ENCODE results near the gene YARS1.
"Not testable (repeated sequence)": the region's sequence is repeated elsewhere in the genome, so short reads cannot be mapped to it uniquely, and the experiment has no call there.

The YARS1 gene

DNA sequence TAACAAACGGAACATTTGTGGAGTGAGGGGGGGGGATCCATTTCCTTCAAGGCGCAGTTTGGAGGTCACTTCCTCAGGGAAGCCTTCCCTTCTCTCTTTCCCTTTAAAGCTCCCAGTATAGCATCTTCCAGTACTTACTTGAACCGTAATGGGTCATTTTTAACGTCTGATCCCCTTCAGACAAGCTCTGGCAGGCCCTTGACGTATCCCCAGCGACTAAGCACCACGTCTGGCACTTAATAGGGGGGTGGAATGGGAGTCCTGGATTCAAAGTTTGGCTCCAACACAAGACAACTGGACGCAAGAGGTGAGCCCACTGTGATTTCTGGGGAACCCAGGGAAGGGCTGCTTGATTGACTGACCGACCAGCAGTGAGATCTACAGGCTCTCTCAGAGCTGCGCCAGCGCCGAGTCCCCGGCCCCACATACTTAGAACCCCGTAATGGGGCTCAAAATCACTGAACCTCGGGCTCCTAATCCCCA, 441 bp downstream of the YARS1 start:
- DNase-seq (ENCODE audit: low read depth): peak; percentile 47

DNA sequence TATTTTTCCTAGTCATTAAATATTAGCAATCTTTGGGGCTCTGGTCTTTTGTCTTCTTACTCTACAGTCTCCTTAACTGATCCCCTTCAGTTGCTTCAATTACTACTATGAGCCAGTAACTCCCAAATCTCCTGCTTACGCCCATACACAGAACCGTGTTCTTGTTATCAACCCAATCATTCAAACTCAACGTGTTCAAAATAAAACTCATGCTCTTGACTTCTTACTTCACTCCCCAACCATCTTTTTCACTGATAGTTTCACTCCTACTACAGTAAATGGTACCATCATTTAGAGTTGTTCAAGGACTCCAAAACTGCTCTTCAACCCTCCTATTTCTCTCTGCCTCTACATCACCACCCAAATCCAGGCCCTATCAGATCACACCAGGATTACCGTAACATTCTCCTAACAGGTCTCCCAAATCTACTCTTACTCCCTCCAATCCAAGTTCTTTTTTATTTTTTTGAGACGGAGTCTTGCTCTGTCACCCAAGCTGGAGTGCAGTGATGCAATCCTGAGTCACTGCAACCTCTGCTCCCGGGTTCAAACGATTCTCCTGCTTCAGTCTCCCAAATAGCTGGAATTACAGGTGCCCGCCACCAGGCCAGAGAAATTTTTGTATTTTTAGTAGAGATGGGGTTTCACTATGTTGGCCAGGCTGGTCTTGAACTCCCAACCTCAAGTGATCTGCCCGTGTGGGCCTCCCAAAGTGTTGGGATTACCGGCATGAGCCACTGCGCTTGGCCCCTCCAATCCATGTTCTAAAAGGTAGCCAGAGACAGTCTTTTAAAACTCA, 3.0 kb downstream of the YARS1 start:
- DNase-seq (ENCODE audit: low read depth): peak; percentile 78

DNA sequence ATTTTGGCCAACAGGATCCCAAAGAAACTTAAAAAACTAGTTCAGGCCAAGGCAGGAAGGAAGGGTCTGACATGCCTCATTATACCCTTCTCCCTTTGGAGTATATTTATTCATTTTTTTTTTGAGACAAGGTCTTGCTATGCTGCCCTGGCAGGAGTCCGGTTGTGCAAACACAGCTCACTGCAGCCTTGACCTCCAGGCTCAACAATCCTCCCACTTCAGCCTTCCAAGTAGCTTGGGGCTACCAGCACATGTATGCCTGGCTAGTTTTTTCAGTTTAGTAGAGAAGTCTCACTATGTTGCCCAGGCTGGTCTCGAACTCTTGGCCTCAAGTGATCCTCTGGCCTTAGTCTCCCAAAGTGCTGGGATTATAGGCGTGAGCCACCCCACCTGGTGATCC, 5.2 kb downstream of the YARS1 start:
- DNase-seq (ENCODE audit: low read depth): no peak

DNA sequence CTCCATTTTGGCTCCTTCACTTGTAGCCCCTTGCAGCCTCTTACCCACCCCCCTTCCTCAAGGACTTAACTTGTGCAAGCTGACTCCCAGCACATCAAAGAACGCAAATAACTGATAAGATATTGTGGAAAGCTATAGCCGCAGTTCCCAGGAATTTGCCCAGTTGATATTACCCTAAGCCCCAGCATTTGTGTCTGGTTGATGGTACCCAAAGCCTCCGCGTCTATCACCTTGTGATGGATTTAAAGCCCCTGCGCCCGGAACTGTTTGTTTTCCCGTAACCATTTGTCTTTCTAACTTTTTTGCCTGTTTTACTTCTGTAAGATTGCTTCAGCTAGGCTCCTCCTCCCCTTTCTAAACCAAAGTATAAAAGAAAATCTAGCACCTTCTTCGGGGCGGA, 5.9 kb downstream of the YARS1 start:
- no peak for DNase-seq (ENCODE audit: low read depth)

DNA sequence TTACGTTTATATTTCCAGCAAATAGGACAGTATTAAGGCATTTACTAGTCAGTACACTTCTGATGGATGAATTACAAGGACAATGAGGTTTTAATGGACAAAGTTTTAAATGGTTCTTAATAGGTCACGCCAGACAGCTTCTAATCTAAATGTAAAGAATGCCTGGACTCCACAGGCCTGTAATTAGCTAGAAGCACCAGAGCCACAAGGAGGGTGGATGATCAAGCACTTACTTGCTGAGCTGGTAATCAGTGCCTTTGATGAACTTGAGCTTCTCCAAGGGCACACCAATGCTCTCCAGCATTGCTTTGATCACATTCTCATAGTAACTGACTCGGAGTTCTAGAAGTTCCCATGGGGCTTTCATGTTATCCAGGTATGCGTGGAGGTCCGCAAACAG, 6.8 kb downstream of the YARS1 start:
- DNase-seq (ENCODE audit: low read depth): no peak

DNA sequence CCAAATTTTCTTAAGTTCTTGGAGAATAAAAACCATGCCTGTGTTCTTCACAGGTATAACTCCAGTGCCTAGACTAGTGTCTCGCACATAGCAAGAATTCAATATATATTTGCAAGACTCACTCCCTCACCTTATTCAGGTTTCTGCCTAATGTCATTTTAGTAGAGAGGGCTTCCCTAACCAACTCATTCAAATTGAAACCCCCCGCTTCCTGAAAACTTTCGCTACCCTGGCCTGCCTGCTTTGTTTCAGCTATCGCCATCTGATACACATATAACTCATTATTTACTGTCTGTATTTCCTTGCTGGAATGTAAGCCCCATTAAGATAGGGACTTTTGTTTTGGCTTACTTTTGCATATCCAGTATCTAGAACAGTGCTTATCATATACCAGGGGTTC, 8.6 kb downstream of the YARS1 start:
- DNase-seq (ENCODE audit: low read depth): no peak

DNA sequence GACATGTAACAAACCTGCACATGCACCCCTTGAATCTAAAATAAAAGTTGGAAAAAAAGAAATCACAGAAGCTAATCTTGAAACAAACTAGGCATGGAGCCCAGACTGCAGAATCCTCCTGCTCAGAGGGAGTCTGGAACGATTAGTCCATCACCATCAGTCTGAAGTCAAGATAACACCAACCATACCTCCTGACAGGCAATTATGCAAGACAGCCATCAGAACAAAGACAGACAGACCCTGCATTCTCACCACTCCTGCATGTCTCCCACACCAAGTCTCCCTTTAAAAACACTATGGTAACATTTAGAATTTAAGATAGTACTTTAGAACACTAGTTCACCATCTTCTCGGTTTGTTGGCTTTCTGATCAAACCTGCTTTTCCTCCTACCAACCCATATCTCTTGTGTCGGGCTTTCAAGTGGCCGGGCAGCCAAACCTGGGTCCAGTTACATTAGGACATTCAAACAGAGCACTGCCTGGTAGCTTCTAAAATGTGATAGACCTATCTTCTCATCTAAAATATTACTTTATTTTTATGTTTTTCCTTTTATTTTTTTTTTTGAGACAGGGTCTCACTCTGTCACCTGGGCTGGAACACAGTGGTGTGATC, 10.1 kb downstream of the YARS1 start:
- no peak for DNase-seq (ENCODE audit: low read depth)

DNA sequence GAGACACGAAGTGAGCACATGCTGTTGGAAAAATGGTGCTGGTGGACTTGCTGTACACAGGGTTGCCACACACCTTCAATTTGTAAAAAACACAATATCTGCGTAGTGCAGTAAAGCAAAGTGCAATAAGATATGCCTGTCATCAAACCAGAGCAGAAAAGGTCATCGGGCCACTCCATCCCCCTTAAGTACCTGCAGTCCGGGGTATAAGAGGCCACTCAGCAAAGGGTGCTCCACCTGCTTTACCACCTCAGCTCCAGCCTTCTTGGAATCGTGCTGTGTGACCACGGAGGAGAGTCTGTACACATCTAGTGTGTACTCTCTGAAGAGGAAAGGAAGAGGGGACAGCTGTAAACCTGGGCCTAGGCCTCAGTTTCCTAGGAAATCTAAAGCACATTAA, 10.9 kb downstream of the YARS1 start:
- no peak for DNase-seq (ENCODE audit: low read depth)

DNA sequence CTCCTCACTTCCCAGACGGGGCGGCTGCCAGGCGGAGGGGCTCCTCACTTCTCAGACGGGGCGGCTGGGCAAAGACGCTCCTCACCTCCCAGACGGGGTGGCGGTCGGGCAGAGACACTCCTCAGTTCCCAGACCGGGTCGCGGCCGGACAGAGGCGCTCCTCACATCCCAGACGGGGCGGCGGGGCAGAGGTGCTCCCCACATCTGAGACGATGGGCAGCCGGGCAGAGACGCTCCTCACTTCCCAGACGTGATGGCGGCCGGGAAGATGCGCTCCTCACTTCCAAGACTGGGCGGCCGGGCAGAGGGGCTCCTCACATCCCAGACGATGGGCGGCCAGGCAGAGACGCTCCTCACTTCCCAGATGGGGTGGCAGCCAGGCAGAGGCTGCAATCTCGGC, 12.7 kb downstream of the YARS1 start:
- DNase-seq (ENCODE audit: low read depth): not testable (repeated sequence)

DNA sequence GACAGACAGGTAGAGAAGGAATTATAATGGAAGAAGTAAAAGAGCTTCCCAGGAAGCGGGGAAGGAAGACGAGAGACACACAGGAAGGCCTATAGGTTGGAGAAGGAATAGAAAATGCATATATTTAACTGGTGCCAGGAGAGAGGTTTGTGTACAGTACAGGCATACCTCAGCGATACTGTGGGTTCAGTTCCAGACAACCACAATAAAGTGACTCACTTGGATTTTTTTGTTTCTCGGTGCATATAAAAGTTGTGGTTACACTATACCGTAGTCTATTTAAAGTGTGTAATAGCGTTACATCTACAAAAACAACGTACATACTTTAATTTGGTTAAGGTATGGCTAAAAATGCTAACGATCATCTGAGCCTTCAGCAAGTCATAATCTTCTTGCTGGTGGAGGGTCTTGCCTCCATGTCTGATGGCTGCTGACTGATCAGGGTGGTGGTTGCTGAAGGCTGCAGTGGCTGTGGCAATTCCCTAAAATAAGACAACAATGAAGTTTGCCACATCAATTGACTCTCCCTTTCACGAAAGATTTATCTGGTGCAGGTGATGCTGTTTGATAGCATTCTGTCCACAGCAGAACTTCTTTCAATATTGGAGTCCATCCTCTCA, 16.0 kb downstream of the YARS1 start:
- DNase-seq (ENCODE audit: low read depth): peak; percentile 93

DNA sequence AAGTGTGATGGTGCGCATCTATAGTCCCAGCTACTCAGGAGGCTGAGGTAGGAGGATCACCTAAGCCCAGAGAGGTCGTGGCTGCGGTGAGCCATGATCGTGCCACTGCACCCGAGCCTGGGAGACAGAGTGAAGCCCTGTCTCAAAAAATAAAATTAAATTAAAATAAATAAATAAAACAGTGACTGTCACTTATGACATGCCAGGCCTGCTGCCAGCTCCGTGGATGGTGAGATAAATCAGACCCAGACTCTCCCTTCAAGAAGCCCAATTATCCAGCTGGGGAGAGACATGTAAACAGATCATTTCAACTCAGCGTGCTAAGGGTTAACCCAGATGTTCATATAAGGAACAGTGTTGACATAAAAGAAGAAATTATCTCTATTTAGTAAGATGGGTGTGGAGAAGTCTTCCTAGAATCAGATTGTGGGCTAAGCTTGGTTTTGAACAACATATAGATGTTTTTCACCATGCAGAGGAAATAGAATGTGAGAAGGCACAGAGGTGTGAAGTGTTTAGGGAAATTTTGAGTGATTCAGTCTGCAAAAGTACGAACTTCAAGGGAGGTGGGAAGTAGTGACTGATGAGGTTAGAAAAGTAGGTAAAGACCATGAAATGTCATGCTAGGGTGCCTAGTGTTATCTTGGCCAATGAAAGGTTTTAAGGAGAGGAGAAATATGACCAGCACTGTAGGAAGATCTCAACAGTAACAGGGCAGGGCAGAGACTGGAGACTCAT, 18.3 kb downstream of the YARS1 start:
- peak; percentile 29 for DNase-seq (ENCODE audit: low read depth)

DNA sequence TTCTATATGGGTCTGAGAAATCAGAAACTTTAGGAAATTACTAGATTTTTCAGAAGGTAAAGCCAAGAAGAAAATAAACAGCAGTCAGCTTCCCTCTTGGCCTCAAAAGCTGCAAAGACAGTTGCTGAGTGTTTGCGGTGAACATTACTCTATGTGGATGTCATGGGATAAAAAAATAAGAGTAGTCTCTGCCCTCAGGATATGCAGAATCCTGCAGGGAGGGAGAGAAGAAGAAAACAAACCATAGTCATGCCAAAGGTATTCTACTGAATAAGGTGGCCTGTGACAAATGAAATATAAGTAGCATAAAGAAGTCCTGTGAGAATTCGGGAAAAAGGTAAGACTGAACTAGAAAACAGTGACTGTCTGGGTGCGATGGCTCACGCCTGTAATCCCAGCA, 19.0 kb downstream of the YARS1 start:
- peak; percentile 95 for DNase-seq (ENCODE audit: low read depth)

DNA sequence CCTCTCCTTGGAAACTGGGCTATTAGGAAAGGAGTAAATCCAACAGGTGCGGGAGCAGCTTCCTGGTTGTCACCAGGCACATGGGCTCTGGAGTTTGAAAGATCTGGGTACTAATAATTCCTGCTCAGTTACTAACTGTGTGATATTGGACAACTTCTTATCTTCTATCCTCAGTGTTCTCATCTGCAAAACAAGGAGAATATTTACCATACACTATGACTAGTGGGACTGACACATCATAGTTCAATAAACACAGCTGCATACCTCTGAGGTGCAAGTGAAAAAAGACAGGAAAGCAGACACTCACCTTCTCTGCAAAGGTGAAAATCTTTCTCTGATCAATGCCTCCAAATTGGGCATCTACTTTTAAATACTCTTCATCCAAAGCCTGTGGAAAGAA, 19.7 kb downstream of the YARS1 start:
- DNase-seq (ENCODE audit: low read depth): peak; percentile 54

DNA sequence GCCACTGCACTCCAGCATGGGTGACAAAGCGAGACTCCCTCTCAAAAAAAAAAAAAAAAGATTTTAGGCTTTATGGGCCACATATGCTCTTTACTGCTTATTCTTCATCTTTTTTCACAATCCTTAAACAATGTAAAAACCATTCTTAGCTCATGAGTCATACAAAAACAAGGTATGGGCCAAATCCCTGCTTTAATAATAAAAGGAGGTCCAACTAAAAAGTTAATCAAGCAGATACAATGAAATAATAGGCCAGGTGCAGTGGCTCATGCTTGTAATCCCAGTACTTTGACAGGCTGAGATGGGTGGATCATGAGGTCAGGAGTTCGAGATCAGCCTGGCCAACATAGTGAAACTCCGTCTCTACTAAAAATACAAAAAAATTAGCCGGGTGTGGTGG, 21.4 kb downstream of the YARS1 start:
- peak; percentile 71 for DNase-seq (ENCODE audit: low read depth)

DNA sequence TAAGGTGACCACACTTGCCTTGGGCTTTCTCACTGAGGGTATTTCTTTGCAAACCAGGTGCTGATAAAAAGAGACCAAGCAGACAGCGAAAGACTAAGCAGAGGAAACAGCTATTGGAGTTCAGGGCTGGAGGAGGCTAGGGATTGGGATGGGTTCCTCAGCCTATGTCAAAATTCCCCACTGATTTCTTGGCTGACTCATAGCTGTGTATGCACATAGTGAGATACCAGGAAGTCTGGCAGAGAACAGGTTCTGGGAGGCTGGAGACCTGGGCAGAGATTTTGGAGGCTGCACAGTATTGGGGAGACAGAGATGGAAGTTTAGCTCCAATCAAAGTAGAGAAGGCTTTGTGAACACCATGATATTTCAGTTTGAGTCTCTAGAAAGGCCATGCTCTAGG, 25.3 kb downstream of the YARS1 start:
- peak; percentile 65 for DNase-seq (ENCODE audit: low read depth)

DNA sequence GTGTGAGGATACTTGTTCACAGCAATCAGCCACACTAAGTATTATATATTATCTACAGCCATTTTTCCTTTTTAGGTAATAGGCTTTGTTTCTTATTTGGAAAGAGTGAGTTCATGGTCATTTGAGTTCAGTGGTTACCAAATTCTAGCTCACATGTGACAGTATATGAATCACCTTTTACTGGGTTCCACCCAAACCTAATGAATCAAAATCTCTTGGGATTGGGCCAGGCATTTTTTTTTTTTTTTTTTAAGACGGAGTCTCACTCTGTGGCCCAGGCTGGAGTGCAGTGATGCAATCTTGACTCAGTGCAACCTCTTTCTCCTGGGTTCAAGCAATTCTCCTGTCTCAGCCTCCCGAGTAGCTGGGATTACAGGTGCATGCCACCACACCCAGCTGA, 27.8 kb downstream of the YARS1 start:
- peak; percentile 92 for DNase-seq (ENCODE audit: low read depth)

DNA sequence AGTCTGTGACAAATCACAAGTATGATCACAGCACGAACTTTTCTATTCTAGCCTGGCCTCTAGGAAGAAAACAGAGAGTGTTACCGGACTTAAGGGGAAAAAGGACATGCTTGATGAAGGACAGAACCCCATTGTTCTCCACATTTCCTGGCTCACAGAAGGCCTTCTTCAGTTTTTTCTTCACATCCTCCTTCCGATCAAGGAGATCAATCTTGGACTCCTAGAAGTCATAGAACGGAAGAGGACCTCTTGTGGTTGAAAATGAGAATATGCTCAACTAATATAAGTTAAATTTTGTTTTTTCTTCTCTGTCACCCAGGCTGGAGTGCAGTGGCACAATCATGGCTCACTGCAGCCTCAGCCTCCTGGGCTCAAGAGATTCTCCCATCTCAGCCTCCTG, 30.3 kb downstream of the YARS1 start:
- peak; percentile 56 for DNase-seq (ENCODE audit: low read depth)

DNA sequence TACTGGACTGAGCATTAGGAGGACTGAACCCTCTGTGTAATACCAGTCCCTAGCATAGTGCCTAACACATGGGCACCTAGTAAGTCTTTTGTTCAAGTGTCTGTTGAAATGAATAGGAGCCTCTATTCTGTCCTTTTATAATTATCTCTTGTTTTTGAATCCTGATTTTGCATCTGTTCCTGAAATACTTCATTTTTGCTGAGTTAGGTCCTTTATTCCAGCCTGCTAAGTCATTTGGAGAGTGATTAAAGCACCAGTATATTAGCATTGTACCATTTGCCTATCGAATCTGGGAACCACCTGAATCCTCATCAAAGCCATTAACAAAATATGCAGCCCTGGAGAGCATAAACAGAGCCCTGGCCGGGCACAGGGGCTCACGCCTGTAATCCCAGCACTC, 32.3 kb downstream of the YARS1 start:
- DNase-seq (ENCODE audit: low read depth): no peak

DNA sequence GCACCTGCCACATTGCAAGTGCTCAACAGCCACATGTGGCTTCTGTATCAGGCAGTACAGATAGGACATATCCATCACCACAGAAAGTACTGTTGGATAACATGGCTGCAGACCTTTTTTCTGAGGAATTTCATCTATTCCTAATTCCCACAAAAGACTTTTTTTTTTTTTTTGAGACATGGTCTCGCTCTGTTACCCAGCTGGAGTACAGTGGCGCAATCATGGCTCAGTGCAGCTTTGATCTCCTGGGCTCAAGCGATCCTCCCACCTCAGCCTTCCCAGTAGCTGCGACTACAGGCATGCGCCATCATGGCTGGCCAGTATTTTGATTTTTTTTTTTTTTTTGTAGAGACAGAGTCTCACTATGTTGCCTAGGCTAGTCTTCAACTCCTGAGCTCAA, 33.3 kb downstream of the YARS1 start:
- no peak for DNase-seq (ENCODE audit: low read depth)

DNA sequence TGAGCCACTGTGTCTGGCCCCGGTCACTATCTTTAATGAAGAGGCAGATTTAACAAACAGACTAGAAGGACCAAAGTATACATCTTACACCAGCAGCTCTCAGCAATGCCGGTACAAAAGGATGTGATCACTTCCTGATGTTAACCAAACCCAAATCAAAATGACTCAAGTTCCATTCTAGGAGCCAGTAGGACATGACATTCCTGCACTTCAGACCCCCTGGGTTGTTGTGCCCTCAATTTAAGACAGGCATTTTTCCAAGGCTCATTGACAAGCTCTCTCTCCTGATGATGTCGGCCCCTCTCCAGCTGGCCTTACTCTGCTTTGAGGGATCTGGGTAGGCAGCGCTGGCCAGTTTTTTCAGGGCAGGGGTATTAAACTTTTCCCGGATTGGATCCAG, 35.1 kb downstream of the YARS1 start:
- peak; percentile 50 for DNase-seq (ENCODE audit: low read depth)

DNA sequence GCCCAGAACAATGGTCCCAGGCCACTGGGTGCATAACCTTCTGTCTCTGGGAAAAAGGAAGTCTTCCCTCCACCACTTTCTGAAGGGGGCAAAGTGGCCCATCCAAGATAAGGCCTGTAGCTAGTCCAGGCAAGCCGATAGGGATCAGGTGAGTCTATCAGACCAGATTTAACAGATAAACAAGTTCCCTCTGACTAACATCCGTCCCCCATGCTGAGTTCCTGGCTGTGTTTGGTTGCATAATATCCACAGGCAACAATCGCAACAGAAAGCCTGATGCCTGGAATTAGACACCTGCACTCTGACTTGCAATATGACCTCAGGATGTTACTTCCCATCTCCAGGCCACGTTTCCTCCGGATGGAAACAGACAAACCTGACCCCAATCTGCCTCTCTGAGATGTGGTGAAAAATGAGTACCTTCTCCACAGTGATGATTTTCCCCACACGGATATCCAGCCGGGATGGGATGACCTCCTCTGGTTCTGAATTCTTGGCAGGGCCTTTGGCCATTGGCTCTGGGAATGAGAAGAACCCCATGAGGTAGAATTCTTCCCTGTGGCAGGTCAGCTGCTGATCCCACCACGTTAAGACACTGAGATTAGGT, 36.4 kb downstream of the YARS1 start:
- DNase-seq (ENCODE audit: low read depth): no peak

DNA sequence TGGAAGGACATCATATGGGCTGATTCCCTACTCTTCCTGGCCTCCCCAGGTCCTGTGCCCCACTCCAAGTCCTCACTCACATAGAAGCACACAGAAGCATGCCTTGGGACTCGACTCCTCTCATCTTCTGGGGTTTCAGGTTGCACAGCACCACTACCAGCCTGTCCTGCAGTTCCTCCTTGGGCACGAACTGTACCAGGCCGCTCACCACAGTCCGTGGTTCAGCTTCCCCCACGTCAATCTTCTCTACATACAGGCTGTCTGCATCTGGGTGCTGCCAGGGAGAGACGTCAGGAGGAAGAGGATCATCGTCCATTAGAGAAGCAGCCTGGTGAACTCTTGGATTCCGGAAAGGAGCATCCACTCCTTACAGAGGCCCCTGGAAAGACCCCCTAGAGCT, 37.2 kb downstream of the YARS1 start:
- DNase-seq (ENCODE audit: low read depth): no peak
